GM12865 (cell line): Measurements from ENCODE around the gene DCAF5.

Experiments used
- DNase-seq: peaks from one replicate; pipeline ENCODE4 v3.0.0; 2010; ENCODE audit warnings: low read depth
- H3K4me3 ChIP-seq: 2 replicates; pipeline ENCODE4 v1.5.1; 2011; ENCODE audit warnings: mild to moderate bottlenecking, low read depth, low read length, control low read depth
- CTCF ChIP-seq: IDR thresholded peaks from 2 replicates; pipeline ENCODE4 v1.5.1; 2011; ENCODE audit warnings: low read length, control low read depth, low read depth, inconsistent platforms; ENCODE audit not compliant: insufficient read depth; ENCODE audit errors: missing control alignments

The DCAF5 gene

GRCh38 chr14:69017706-69018105 is 135.2 kb downstream of the DCAF5 start:
- H3K4me3 ChIP-seq = no peak overlapping the region
- no peak for TF ChIP-seq CTCF
- no peak for DNase-seq

DNA sequence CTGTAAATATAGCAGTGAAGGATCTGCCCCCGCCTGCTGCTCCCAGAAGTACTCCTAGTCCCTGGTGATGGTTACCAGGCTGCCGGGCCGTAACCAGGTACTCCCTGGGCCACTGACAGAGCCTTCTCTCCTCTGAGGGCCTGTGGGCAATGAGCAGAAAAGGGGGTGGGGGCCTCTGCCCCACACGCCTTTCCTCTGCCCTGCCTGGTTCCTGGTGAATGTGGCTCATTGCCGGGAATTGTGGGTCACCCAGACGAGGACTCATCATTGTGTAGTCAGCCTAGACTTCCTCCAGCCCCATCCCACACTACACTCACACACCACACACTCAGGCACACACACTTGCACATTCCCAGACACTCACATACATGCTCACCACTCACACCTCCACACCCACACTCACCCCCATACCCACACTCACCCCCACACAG is 138.1 kb downstream of the DCAF5 start:
- TF ChIP-seq CTCF = no peak
- DNase-seq = no peak
- no peak overlapping the region for H3K4me3 ChIP-seq

DNA sequence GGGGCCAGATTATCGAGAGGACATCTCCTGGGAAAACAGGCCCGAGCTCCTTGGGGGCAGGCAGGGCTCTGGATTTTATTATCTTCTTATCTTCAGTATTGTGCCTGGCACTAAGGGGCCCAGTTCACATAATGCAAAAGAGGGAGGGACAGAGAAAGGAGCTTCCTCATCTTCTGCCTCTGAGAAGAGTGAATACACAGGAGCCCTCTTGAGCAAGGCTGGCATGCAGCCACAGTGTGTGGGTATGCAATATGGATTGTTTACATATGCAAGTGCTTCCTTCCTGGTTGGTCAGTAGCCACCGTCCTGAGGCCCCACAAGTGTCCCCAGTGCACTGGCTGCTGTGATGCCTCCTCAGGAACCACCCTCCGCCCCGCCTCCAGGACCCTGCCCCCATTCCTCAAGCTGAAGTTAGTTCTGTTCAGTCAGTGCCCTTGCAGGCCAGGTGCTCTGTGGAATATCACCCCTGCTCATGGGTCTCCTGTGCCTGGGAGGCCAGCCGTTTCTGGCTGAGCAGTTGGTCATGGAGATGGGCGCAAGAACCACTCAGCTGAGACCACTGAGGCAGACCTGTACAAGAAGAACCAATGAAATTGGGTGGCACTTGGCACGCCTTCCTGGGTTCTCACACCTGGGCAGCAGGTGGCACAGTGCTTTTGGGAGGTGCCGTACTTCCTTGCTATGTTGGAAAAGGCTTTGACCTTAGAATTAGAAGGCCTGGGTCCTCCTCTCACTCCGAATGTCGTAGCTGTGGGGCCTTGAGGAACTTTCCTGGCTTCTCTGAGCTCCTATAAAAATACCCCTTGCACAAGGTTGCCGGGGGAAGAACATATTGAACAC is 138.8 kb downstream of the DCAF5 start:
- H3K4me3 ChIP-seq = no peak overlapping the region
- DNase-seq = no peak
- TF ChIP-seq CTCF = no peak

DNA sequence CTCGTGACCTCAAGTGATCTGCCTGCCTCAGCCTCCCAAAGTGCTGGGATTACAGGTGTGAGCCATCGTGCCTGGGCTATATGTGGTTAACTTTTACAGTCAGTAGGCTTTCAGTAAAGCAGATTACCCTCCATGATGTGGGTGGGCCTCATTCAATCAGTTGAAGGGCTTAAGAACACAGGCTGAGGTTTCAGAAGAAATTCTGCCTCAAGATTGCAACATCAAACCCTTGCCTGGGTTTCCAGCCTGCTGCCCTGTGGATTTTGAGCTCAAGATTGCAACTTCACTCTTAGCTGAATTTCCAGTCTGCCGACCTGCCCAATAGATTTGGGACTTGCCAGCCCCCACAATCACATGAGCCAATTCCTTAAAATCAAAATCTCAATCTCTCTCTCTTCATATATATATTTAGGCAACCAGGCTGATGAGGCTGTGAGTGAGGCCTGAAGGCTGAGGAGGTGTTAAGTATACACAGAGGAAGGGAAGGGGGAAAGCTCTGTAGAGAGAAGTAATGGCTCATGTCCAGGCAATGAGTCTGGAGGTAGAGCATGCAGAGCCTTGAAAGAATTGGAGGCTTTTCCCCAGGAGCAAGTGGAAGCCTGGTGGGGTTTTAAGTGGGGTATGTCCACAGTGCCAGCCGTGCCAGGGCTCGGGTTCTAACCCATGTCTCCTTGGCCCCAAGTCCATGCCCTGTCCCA is 140.5 kb downstream of the DCAF5 start:
- no peak overlapping the region for H3K4me3 ChIP-seq
- DNase-seq = no peak
- no peak for TF ChIP-seq CTCF

DNA sequence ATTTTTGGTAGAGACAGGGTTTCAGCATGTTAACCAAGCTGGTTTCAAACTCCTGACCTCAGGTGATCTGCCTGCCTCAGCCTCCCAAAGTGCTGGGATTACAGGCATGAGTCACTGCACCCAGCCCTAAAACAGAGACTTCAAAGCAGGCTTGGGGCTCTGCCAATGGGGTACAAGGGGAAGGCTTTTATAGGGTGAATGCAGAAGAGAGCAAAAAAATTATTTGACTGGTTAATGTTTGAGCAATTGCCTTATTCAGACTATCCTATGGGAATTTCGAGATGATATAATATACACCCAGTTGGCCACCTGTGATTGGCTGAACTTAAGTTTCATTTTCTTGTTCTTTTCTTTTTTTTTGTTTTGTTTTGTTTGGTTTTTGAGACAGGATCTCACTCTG is 142.3 kb downstream of the DCAF5 start:
- no peak for TF ChIP-seq CTCF
- no peak overlapping the region for H3K4me3 ChIP-seq
- no peak for DNase-seq

GRCh38 chr14:69008421-69008884 is 144.5 kb downstream of the DCAF5 start:
- DNase-seq = no peak
- no peak for TF ChIP-seq CTCF
- H3K4me3 ChIP-seq = no peak overlapping the region
